ENCODE results near the gene CHORDC1. TPM values are rescaled to one million over a fixed set of nuclear protein-coding genes. Genes with fewer than 3 reads are reported as not detected.

CHORDC1 gene
- 33.8 and 66.3 TPM in 2 replicates for total RNA-seq

DNA sequence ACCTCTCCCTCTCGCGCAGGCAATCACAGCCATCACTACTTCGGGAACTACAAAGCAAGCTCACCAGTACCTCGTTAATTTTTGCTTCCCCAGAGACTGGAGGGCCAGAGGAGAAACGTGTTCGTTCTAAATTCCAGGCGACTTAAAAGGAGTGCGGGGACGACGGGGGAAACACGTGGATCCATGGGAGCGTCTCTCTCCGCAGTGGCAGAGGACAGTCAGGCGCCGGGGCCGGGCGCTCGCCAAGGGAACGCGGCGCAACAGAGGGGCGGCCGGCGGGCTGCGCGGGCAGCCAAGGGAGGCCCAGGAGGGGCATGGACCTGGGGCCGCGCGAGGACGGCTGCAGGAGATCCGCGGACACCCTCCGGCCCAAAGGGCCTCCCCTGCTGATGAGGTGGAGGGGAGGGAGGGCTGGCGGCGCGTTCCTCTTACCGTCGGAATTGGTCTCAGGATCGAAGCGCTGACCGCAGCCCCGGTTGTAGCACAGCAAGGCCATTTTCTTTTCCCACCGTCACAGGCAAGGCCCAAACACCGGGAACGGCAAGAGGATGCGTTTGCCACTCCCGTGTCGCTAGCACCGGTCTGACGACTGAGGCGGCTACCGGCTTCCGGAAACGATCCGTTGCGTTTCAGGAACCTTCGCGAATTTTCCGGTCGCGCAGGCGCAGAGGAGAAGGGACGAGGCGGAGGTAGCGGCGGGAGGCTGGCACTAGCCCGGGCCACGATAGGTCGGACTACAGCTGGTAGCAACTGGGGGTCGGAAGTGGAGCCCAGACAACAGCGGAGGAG is at the start of gene CHORDC1:
TSS of gene CHORDC1 (minus strand) at position 591 of the 789 bp plus-strand sequence. CDS start at position 496, 95 bp downstream.

Other genes with a start within 250 kb of the CHORDC1 start
- not detected in 2 replicates for gene TRIM49C, start 191.9 kb downstream of the CHORDC1 start, total RNA-seq
- gene UBTFL1, start 137.1 kb downstream of the CHORDC1 start, total RNA-seq, result not detected in 2 replicates
- gene NAALAD2, start 88.4 kb downstream of the CHORDC1 start, total RNA-seq, result 0.32 and 0.61 TPM in 2 replicates

Measured in epithelial cell of umbilical artery (primary cell).